Measurements from ENCODE around the gene MUC2.

GRCh38 chr11:1036931-1037330, 37.7 kb upstream of the MUC2 start:
- no peak for TF ChIP-seq CTCF (IDR thresholded peaks at IDR 0.05)
- no peak for TF ChIP-seq POLR2A (IDR thresholded peaks at IDR 0.05)
